ENCODE data around the gene ARMC7.
A peak's percentile ranks its signal among the peaks of the same experiment; 100 is the strongest.
"Not testable (repeated sequence)": the region's sequence is repeated elsewhere in the genome, so short reads cannot be mapped to it uniquely, and the experiment has no call there.

The ARMC7 gene

DNA sequence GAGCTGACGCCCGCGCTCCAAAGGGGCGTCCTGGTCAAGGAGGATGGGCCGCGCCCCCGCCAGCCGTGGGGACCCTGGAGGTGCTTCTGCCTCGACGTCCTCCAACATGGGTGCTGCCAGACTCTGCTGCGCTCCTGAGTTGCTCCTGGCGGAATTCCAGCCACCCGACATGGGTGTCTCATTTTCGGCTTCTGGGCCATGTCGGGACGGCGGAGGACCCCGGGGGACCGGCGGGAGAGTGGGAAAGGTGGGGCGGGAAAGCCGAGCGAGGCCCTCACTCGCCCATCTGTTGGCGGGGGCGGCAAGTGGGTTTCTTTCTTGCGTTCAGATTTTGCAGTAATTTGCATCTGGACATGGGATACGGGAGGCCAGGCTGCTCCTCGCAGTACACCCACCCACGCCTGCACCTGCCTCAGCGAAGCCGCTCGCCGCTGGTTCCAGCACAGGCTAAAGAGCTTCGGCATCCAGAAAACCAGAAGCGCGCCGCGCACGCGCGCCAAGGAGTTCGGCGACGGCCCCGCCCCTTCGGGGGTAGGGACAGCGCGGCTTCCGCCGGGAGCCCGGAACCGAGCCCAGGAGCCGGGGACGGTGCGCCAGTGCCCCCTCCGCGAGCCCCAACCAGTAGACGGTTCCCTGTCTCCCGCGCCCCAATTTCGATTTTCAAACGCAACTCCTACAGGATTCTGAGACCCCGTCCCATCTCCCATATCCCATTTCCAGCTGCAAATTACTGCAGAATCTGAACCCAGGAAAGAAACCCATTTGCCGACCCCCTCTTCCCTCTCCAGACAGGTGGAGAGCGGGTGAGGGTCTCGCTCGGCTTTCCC is at the start of gene ARMC7:
Gene ARMC7 (plus strand): TSS at position 563 of the 827 bp plus-strand sequence. CDS start 320 bp downstream, outside the sequence.
- DNase-seq = peak; percentile 86

DNA sequence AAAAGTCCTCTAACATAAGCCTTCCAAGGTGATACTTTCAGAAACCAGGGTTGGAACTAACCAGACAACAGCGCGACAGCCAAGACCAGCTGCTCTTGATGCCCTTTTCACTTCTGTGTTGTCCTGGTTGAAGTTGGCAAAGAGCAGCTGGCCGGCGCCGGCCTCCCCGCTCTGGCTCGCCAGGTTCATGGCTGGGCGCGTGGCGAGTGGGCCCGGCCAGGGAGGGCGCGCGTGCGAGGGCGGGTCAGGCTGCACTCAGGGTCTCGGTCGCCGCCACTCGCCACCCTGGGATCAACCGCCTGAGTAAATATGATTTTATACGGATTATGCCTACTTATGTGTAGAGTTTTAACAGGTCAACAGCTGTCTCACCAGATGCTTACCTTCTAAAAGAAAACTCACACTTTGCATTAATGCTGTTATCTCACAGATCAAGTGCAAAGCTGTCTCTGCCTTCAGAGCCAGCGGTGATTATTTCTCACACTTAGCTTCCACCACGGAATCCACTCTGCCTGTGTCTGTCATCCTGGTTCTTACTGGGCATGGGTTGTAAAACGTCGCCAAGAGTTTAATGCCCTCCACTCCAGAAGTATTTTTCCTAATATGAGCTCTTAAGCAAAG is 49.2 kb upstream of the ARMC7 start:
- no peak for DNase-seq

GRCh38 chr17:75061055-75061438 is 48.7 kb upstream of the ARMC7 start:
- no peak for DNase-seq

- DNase-seq = no peak
Observed at GRCh38 chr17:75061618-75062017, 48.2 kb upstream of the ARMC7 start.

DNA sequence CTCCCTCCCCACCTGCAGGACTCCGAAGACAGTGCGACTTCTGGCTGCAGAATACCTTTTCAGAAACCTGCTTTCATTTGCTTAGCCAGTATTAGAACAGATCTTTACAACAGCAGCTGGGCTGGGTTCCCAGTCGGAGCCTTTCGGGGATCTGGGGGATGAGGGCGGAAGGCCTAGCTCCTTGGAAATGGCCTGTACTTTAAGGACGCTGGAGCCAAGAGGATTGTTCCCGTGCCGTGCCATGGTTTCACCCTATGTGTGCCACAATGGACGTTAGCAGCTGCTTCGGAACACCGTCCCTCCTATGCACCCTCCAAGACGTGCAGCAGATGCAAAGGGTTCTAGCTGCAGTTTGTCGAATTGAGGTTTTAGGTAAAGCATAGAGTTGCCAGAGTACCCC is 46.6 kb upstream of the ARMC7 start:
- no peak for DNase-seq

DNA sequence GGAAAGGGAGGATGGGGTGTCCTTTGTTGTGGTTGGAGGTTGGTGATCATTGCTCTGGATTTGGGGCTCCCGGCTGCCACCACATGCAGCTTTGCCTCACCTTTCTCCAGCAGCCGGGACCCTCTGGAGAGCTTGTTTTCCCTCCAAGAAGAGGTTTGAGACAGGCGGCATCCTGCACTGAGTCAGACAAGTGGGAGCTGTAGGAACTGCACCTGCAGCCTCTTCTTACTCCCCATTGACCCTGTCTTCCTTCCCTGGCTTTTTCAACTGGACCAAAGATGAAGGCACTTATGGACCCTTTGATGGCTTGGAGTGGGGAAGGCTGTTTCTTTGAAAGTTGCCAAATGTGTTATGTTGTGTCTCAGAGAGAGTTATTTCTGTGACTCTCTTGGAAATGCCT is 46.1 kb upstream of the ARMC7 start:
- DNase-seq = no peak

- DNase-seq = no peak
Observed at GRCh38 chr17:75064040-75064439, 45.7 kb upstream of the ARMC7 start.

GRCh38 chr17:75064460-75064859 is 45.3 kb upstream of the ARMC7 start:
- no peak for DNase-seq

GRCh38 chr17:75064867-75065561 is 44.8 kb upstream of the ARMC7 start:
- no peak for DNase-seq

- DNase-seq = no peak
Observed at GRCh38 chr17:75065562-75066151, 44.1 kb upstream of the ARMC7 start.

GRCh38 chr17:75067856-75068255 is 41.9 kb upstream of the ARMC7 start:
- DNase-seq = no peak

- DNase-seq = no peak
Observed at GRCh38 chr17:75068750-75069149, 41.0 kb upstream of the ARMC7 start.

DNA sequence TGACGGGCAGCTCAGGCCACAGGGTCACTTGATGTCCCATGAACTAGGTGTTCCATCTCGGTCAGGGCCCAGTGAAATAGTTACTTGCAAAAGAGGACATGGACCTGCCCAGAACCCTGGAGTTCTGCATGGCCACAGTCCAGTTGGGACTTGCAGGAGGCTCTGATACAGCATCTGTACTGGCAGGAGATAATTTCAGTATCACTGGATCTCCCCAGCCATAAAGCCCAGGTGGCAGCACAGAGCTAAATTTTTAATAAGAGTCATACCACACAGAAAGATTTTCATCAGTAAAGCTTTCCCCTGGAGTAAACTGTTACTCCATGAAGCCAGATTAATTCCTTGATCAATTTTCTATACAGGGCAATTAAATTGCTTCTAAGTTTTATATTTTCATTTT is 40.0 kb upstream of the ARMC7 start:
- no peak for DNase-seq

DNA sequence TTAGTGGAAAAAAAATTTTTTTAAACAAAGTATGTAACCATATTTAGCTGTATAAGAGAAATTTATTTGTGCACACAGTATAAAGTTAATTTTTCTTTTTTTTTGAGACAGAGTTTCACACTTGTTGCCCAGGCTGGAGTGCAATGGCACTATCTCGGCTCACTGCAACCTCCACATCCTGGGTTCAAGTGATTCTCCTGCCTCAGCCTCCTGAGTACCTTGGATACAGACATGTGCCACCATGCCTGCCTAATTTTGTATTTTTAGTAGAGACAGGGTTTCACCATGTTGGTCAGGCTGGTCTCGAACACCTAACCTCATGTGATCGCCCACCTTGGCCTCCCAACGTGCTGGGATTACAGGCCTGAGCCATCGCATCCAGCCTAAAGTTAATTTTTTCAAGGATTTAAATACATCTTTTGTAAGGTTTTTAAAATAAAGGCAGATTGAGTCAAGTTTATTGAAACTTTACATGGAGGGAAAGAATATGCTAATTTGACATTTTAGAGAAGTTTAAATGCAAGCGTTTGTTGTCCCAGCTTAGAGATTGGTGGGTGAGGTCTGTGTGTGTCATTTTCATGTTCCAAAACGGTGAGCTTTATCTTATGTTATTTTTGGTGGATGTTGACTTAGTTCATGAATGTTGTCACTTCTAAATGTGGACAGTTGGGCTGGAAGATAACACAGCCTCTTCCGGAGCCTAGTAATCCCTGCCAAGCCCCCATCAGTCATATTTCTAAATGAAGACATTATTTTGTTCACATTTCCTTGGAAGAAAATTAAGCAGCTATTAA is 38.1 kb upstream of the ARMC7 start:
- DNase-seq = not testable (repeated sequence)

- not testable (repeated sequence) for DNase-seq
Observed at GRCh38 chr17:75072909-75073308, 36.9 kb upstream of the ARMC7 start.

DNA sequence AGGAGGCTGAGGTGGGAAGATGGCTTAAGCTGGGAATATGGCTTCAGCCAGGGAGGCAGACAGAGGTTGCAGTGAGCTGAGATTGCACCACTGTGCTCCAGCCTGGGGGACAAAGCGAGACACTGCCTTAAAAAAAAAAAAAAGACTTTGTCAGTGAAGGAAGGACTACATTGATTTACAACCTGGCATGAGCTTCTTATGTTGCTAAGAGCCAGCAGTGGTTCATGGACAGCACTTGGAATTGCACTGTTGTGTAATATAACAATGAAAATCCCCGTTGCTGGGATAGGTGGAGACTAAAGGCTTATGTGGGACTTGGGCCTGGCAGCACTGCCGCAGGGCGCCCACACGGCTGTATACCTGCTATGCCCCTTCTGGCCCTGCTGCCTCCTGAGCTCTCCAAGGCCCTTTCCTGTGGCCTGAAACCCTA is 36.1 kb upstream of the ARMC7 start:
- DNase-seq = no peak

GRCh38 chr17:75074532-75074931 is 35.2 kb upstream of the ARMC7 start:
- DNase-seq = no peak

DNA sequence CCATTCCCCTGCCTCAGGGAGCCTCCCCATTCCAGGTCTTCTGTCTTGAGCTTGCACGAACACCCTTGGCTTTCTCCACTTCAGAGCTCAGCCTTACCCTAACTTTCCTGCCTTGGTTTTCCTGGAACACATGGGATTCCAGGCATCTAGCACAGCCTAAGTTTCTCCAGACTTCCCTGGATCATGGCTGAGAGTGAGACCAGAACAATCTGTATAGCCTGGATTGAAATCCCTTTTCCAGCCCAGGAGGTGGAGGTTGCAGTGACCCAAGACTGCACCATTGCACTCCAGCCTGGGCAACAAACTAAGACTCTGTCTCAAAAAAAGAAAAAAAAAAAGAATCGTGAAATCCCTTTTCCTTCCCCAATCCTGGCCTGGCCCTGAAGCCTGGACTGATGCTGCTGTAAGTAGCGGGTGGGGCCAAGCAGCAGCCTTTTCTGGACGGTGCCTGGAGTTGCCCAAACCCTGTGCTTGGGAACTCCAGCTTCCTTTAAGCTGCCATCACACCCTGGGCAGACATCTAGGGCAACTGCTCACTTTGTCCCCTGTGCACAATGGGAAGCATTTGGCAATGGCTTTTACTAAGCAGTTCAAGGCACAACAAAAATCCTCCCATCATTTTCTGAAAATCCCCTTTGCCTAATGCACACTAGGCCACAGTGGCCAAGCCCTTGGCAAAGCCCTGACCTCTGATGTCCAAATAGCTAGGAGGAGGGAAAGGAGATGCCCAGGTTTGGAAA is 34.0 kb upstream of the ARMC7 start:
- DNase-seq = no peak

DNA sequence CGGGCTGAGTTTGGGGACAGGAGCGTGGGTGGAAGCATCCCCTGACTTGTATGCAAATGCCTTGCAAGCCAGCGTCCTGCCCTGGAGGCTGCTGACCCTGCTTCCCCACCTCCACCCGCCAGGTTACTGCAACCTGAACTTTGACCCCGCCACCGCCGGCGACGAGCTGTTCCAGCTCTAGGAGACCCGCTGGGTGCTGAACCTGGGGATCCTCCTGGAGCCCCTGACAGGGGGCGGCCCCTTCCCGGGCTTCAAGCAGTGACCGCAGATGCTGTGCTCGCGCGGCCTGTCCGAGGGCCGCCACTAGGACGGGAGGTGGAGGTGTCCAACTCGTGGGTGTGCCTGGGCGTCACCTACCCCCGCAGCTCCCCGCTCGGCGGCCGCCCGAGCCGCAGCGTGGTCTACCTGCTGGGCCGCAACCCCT is 32.7 kb upstream of the ARMC7 start:
- DNase-seq = no peak

GRCh38 chr17:75077496-75078283 is 32.1 kb upstream of the ARMC7 start:
- peak; percentile 42 for DNase-seq
